ENCODE data around the gene CDK15. TPM values are rescaled to one million over a fixed set of nuclear protein-coding genes. Genes with fewer than 3 reads are reported as not detected.

The CDK15 gene
- polyA plus RNA-seq, 1 donor: 2.9 TPM

Other genes starting within 250 kb of the CDK15 start
- 29.2 TPM for gene TMEM237, start 163.0 kb upstream of the CDK15 start, polyA plus RNA-seq (ENCODE audit: insufficient read length)
- gene MPP4, start 107.9 kb upstream of the CDK15 start, polyA plus RNA-seq (ENCODE audit: insufficient read length): 0.09 TPM
- gene ALS2, start 25.6 kb upstream of the CDK15 start, polyA plus RNA-seq (ENCODE audit: insufficient read length): 17.5 TPM
- gene FZD7, start 227.3 kb downstream of the CDK15 start, polyA plus RNA-seq (ENCODE audit: insufficient read length): 27.5 TPM